Heart right ventricle (tissue), 16 donors: ENCODE data around the gene ZBTB39. TPM values are rescaled to one million over a fixed set of nuclear protein-coding genes. Genes with fewer than 3 reads are reported as not detected.
"Not testable (repeated sequence)": the region's sequence is repeated elsewhere in the genome, so short reads cannot be mapped to it uniquely, and the experiment has no call there.

Source experiments
- ATAC-seq, 8 donors: fragments of 200-7000 bp; cut with Tn5 transposase; one replicate each; pipeline ENCODE4 v1.9.1; 2020; ENCODE audit warnings: mild to moderate bottlenecking in 8 of 8, moderate library complexity in 8 of 8, moderate number of reproducible peaks in 1 of 8
- DNase-seq, 2 donors: peaks; one replicate each; pipeline ENCODE4 v3.0.0-alpha.2; 2020
- H3K27ac ChIP-seq, 10 donors: fragments of 200-600 bp; sonication (generic) in 2 of 10; one replicate each; pipeline versions ENCODE4 v1.5.0 to v1.8.0; 2020 to 2022; ENCODE audit warnings: mild to moderate bottlenecking in 3 of 10
- H3K27me3 ChIP-seq, 7 donors: fragments of 200-600 bp; one replicate each; pipeline ENCODE4 v1.8.0; 2021 to 2022; ENCODE audit warnings: mild to moderate bottlenecking in 2 of 7
- H3K36me3 ChIP-seq, 9 donors: fragments of 200-600 bp; sonication (generic) in 1 of 9; one replicate each; pipeline versions ENCODE4 v1.5.0 to v1.8.0; 2020 to 2022; ENCODE audit warnings: mild to moderate bottlenecking in 2 of 9
- H3K4me1 ChIP-seq, 9 donors: fragments of 200-600 bp; sonication (generic) in 1 of 9; one replicate each; pipeline versions ENCODE4 v1.5.0 to v1.8.0; 2020 to 2022; ENCODE audit warnings: mild to moderate bottlenecking in 4 of 9
- H3K4me3 ChIP-seq, 10 donors: fragments of 200-600 bp; sonication (generic) in 2 of 10; one replicate each; pipeline versions ENCODE4 v1.5.0 to v1.8.0; 2020 to 2022; ENCODE audit warnings: mild to moderate bottlenecking in 7 of 10, moderate library complexity in 2 of 10
- H3K9me3 ChIP-seq, 11 donors: fragments of 200-600 bp in 10 of 11; sonication (generic) in 2 of 11; one replicate each; pipeline versions ENCODE4 v1.5.0 to v1.8.0; 2013 to 2022; ENCODE audit warnings: mild to moderate bottlenecking in 2 of 11, control low read depth in 1 of 11, moderate library complexity in 1 of 11
- CTCF ChIP-seq, 9 donors: fragments of 200-600 bp; sonication (generic) in 2 of 9; IDR thresholded peaks; one replicate each; pipeline versions ENCODE4 v1.5.0 to v1.8.0; 2021 to 2022; ENCODE audit warnings: antibody characterized with exemption in 9 of 9, mild to moderate bottlenecking in 5 of 9, moderate library complexity in 1 of 9
- WGBS, 2 donors: extraction: QIAGEN DNeasy Blood & Tissue Kit; methylation state at CpG; one replicate each; pipeline ENCODE4 v1.1.7; 2013; ENCODE audit warnings: inconsistent platforms in 1 of 2; 5-methylcytosine and 5-hydroxymethylcytosine counted together
- intact Hi-C, 10 donors: fragments of 100-400 bp; cut with DNase I; formaldehyde crosslinking; loops; one replicate each; pipeline versions ENCODE4 v1.11.1 to v1.14.2; 2022
- polyA plus RNA-seq, 2 donors: library from polyadenylated mRNA; stranded (reverse); fragments of 200-250 nt; gene quantifications; one replicate each; pipeline ENCODE4 v1.2.3, GENCODE V29; 2013
- total RNA-seq, 10 donors: library from RNA; stranded (reverse); fragmentation: NEBNext Ultra II Directional in 3 of 10; extraction: Animal tissue kit (Norgen Biotek cat#: 25700) in 3 of 10; gene quantifications; one replicate each; pipeline versions ENCODE4 v1.2.1 to v1.2.4, GENCODE V29; 2021 to 2023
- donor health status: Arrhythmogenic right ventricular cardiomyopathy.
- donor health status: ischemic (EF 13 %, LVEDD 7.1; RV severe dilation, severe dysfunction).
- donor health status: healthy with polysubstance abuse.
- donor health status: DM: no; HTN: yes; CAD: no.
- donor health status: DM: no; HTN: no; CAD: no.
- donor health status: ischemic (EF 25% LVEDD 6.9; RV normal size, moderate dysfunction).
- donor health status: ischemic (EF 25% LVEDD 5.7; RV mildly dilated, moderate dysfunction).
- donor health status: healthy.
- donor health status: DM: yes; HTN: yes; CAD: no.
- donor health status: Ischemic cardiomyopathy.
- donor health status: ischemic (EF 35%, LVEDD 5.7; RV mildly dilated, moderate dysfunction).
- donor health status: nonischemic (EF 11% LVEDD 7.7; RV severe dilation, severe dysfunction).
- donor health status: DM: yes; HTN: yes; CAD: no.
- donor health status: PGD.
- donor health status: ischemic (EF 29% LVEDD 5.4; RV normal size, mild dysfunction).
- donor health status: nonischemic (EF 23%, LVEDD 6.1; RV moderate dilation, normal function).

The ZBTB39 gene
- total and polyA plus RNA-seq, 12 donors, result 1.2 to 4.3 (median 3.4) TPM

GRCh38 chr12:57019983-57020719 lies 13.8 kb upstream of the ZBTB39 start:
- Histone ChIP-seq H3K36me3 (no peaks in the 10 kb centered on the region), H3K9me3 (no peaks in the 10 kb centered on the region), H3K4me3 (no peak overlapping the region), H3K27ac (no peak overlapping the region), H3K27me3 (peaks cover 0 to 22% (median 16%) of the 10 kb centered on the region in 7 donors), H3K4me1 (no peaks in the 10 kb centered on the region)
- TF ChIP-seq CTCF (IDR thresholded peaks at IDR 0.05), result no peak
- DNase-seq (no peak), ATAC-seq (no peak)
- 91% methylated on average over 9 of the region's 9 CpGs for WGBS, 2 donors
- intact Hi-C loops, result loop anchor here in 1 of 10 donors (10.0 kb wide), 1 partner anchor 95 kb away; the partner anchor contains the start of gene STAT6

- intact Hi-C loops, result loop anchor here in 1 of 10 donors (10.0 kb wide), 1 partner anchor 96 kb away; the partner anchor contains the start of gene STAT6
- 70 to 81% methylated on average over 1 of the region's 1 CpG for WGBS, 2 donors
These were observed 12.6 kb upstream of the ZBTB39 start for GRCh38 chr12:57018906-57019305.

GRCh38 chr12:57018353-57018752 lies 12.0 kb upstream of the ZBTB39 start:
- not testable (repeated sequence) for H3K27ac ChIP-seq, H3K4me1 ChIP-seq, DNase-seq, H3K4me3 ChIP-seq, ATAC-seq, H3K36me3 ChIP-seq, H3K9me3 ChIP-seq
- H3K27me3 ChIP-seq, result peaks cover 0 to 37% (median 32%) of the 10 kb centered on the region in 7 donors
- intact Hi-C loops, result loop anchor here in 1 of 10 donors (10.0 kb wide), 1 partner anchor 96 kb away; the partner anchor contains the start of gene STAT6
- 83 to 86% methylated on average over 5 of the region's 5 CpGs for whole genome bisulfite sequencing, 2 donors

More at GRCh38 chr12:57018906-57019305, 12.6 kb upstream of the ZBTB39 start:
- Histone ChIP-seq H3K27ac (no peak overlapping the region), H3K4me3 (no peak overlapping the region), H3K4me1 (no peaks in the 10 kb centered on the region), H3K36me3 (no peaks in the 10 kb centered on the region), H3K9me3 (no peaks in the 10 kb centered on the region), H3K27me3 (peaks cover 0 to 32% (median 27%) of the 10 kb centered on the region in 7 donors)
- no peak for TF ChIP-seq CTCF (IDR thresholded peaks at IDR 0.05)
- DNase-seq, result no peak
- no peak for ATAC-seq

- no peaks in the 10 kb centered on the region for H3K4me1 ChIP-seq
- peaks cover 0 to 44% (median 34%) of the 10 kb centered on the region in 7 donors for H3K27me3 ChIP-seq
- no peak for ATAC-seq
- no peak within 1 kb of the TSS for H3K27ac ChIP-seq
- intact Hi-C loops, result loop anchor here in 1 of 10 donors (10.0 kb wide), 1 partner anchor 98 kb away; the partner anchor contains the start of gene STAT6
- 19 to 38% methylated on average over 6 of the region's 6 CpGs for WGBS, 2 donors
- no peaks in the 10 kb centered on the region for H3K9me3 ChIP-seq
- no peak within 1 kb of the TSS for H3K4me3 ChIP-seq
- TF ChIP-seq CTCF (IDR thresholded peaks at IDR 0.05), result no peak
- no peak for DNase-seq
- no peaks in the 10 kb centered on the region for H3K36me3 ChIP-seq
These were observed 10.0 kb upstream of the ZBTB39 start, which contains the start of gene TAC3 for GRCh38 chr12:57016348-57016747. Gene TAC3 (minus strand): TSS chr12:57016529. CDS start chr12:57015797, 732 bp downstream.
